Panc1 (cell line): ENCODE measurements around the gene CD274. TPM values are rescaled to one million over a fixed set of nuclear protein-coding genes. Genes with fewer than 3 reads are reported as not detected.
"Not testable (repeated sequence)": the region's sequence is repeated elsewhere in the genome, so short reads cannot be mapped to it uniquely, and the experiment has no call there.

Source experiments
- ATAC-seq: fragments of 200-7000 bp; cut with Tn5 transposase; 2 replicates; pipeline ENCODE4 v1.9.1; 2020; ENCODE audit warnings: mild to moderate bottlenecking, moderate library complexity
- BruUV-seq: library from RNA; stranded (reverse); fragments of 400-500 nt; replicated peaks from 2 replicates; lab custom pipeline; 2021; lab: Mats Ljungman, UMichigan
- CTCF ChIA-PET: fragments of 300-600 bp; sonication (Branson Sonifier 250); formaldehyde crosslinking; loops from one replicate; lab custom pipeline; 2022; ENCODE audit warnings: antibody characterized with exemption; lab: Charles Lee
- POLR2A ChIA-PET: fragments of 300-600 bp; sonication (Branson Sonifier 250); formaldehyde crosslinking; loops from one replicate; lab custom pipeline; 2022; ENCODE audit warnings: antibody characterized with exemption; lab: Charles Lee
- DNase-seq: peaks from one replicate; pipeline ENCODE4 v3.0.0-alpha.2; 2010; ENCODE audit warnings: low read depth, low spot score
- H3K27ac ChIP-seq: 2 replicates; pipeline ENCODE4 v1.5.1; 2011; ENCODE audit warnings: mild to moderate bottlenecking, low read length, inconsistent platforms
- H3K27me3 ChIP-seq: fragments of 200-500 bp; sonication (Bioruptor generic); 2 replicates; pipeline ENCODE4 v1.6.0; 2014; ENCODE audit warnings: low read length, inconsistent platforms; ENCODE audit not compliant: control insufficient read depth, insufficient read depth
- H3K36me3 ChIP-seq: fragments of 200-500 bp; sonication (Bioruptor generic); 2 replicates; pipeline ENCODE4 v1.5.1; 2014; ENCODE audit warnings: inconsistent platforms, mild to moderate bottlenecking, low read length, moderate library complexity; ENCODE audit not compliant: control insufficient read depth, insufficient read depth
- H3K4me1 ChIP-seq: 2 replicates; pipeline ENCODE4 v1.5.1; 2011; ENCODE audit warnings: inconsistent platforms, mild to moderate bottlenecking, low read length, moderate library complexity; ENCODE audit not compliant: control insufficient read depth, insufficient read depth
- H3K4me3 ChIP-seq, 2 experiments: 2 replicates each; pipeline ENCODE4 v1.5.1; 2011 to 2012; ENCODE audit warnings: low read depth in 2 of 2, low read length in 2 of 2, mild to moderate bottlenecking in 2 of 2, inconsistent platforms in 1 of 2, moderate library complexity in 1 of 2
- H3K9me3 ChIP-seq: fragments of 200-500 bp; sonication (Bioruptor generic); 2 replicates; pipeline ENCODE4 v1.5.1; 2014; ENCODE audit warnings: low read depth, mild to moderate bottlenecking, inconsistent platforms, low read length, moderate library complexity; ENCODE audit not compliant: control insufficient read depth, insufficient read depth
- CTCF ChIP-seq: fragments of 450-650 bp; IDR thresholded peaks from 2 replicates; pipeline ENCODE4 v1.5.1; 2017; ENCODE audit warnings: mild to moderate bottlenecking
- POLR2AphosphoS5 ChIP-seq: IDR thresholded peaks from 2 replicates; pipeline ENCODE4 v1.6.1; 2012; ENCODE audit warnings: mild to moderate bottlenecking, low read depth, low read length, moderate library complexity
- SIN3A ChIP-seq: IDR thresholded peaks from 2 replicates; pipeline ENCODE4 v1.6.1; 2012; ENCODE audit warnings: low read depth, mild to moderate bottlenecking, low read length, moderate library complexity, borderline replicate concordance; ENCODE audit not compliant: insufficient read depth
- TCF7L2 ChIP-seq: IDR thresholded peaks from 2 replicates; pipeline ENCODE4 v1.6.1; 2011; ENCODE audit warnings: mild to moderate bottlenecking, low read depth, low read length, inconsistent platforms
- in situ Hi-C: cut with HindIII; loops from 2 replicates; pipeline ENCODE4 v1.10.0; 2016; ENCODE audit warnings: low sequenced_read_pairs, low pct_unique_long_range_greater_than_20kb
- intact Hi-C: fragments of 100-400 bp; cut with micrococcal nuclease; formaldehyde crosslinking; loops from one replicate; pipeline ENCODE4 v1.10.0; 2022; ENCODE audit not compliant: unreplicated experiment
- total RNA-seq: library from RNA; stranded (reverse); gene quantifications from one replicate; pipeline ENCODE4 v1.2.1, GENCODE V29; 2021; ENCODE audit not compliant: unreplicated experiment
- TF ChIP-seq, protein P1 (sequence below), 2 experiments: IDR thresholded peaks; 2 replicates each; pipeline ENCODE4 v1.6.1; 2011 to 2012; ENCODE audit warnings: low read depth in 2 of 2, control low read depth in 1 of 2, low read length in 1 of 2, mild to moderate bottlenecking in 1 of 2, moderate library complexity in 1 of 2; ENCODE audit not compliant: insufficient read depth in 1 of 2

CD274 gene
- total RNA-seq, 1 experiment from 2014 or later, result 0.21 TPM

DNA sequence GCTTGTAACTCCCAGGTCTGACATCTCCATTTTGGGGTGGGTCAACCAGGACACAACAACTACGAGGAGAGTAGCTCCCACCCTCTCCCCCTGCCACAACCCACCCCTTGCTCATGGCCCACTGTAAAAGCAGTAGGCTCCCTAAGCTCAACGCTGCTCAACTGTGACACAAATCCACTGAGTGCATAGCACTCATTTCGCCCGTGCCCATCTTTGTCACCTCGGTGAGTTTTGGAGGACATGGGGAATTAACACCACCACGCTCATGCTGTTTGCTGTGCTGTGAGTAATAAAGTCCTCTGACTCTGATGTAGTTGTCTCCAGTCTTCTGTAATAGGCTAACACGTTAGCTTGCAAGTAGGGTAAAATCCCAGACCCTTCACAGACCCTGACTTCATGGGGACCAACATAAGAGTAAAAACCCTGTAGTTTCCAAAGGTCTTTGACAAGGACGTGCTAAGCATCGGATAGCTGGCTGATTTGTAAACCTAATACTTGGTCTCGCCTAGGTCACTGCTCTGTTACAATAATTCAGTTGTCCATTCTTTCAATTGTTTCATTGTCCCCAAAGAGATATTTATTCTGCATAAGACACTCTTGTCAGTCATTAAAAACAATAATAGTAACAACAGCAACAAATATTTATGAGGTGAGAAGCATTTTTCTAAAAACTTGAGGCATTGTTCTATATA, 20.3 kb upstream of the CD274 start:
- Histone ChIP-seq H3K36me3 (no peaks in the 10 kb centered on the region), H3K27ac (no peak overlapping the region), H3K4me1 (no peaks in the 10 kb centered on the region), H3K9me3 (no peaks in the 10 kb centered on the region), H3K27me3 (no peaks in the 10 kb centered on the region), H3K4me3 (no peak overlapping the region)
- intact Hi-C loops (loop anchor here (5.0 kb wide), 1 partner anchor 243 kb away; the partner anchor contains the start of gene INSL6), in situ Hi-C loops (no loop called here)
- TF ChIP-seq, protein P1, sequence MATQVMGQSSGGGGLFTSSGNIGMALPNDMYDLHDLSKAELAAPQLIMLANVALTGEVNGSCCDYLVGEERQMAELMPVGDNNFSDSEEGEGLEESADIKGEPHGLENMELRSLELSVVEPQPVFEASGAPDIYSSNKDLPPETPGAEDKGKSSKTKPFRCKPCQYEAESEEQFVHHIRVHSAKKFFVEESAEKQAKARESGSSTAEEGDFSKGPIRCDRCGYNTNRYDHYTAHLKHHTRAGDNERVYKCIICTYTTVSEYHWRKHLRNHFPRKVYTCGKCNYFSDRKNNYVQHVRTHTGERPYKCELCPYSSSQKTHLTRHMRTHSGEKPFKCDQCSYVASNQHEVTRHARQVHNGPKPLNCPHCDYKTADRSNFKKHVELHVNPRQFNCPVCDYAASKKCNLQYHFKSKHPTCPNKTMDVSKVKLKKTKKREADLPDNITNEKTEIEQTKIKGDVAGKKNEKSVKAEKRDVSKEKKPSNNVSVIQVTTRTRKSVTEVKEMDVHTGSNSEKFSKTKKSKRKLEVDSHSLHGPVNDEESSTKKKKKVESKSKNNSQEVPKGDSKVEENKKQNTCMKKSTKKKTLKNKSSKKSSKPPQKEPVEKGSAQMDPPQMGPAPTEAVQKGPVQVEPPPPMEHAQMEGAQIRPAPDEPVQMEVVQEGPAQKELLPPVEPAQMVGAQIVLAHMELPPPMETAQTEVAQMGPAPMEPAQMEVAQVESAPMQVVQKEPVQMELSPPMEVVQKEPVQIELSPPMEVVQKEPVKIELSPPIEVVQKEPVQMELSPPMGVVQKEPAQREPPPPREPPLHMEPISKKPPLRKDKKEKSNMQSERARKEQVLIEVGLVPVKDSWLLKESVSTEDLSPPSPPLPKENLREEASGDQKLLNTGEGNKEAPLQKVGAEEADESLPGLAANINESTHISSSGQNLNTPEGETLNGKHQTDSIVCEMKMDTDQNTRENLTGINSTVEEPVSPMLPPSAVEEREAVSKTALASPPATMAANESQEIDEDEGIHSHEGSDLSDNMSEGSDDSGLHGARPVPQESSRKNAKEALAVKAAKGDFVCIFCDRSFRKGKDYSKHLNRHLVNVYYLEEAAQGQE (IDR thresholded peaks at IDR 0.05; ENCODE audit: insufficient read depth in 1 of 2, low read depth in 2 of 2, low read length in 1 of 2), result no peak
- TF ChIP-seq TCF7L2 (no peak), CTCF (no peak), SIN3A (no peak), POLR2AphosphoS5 (no peak)
- POLR2A ChIA-PET, result no interaction called here
- BruUV-seq, result TSS peak; percentile 55
- no peak for DNase-seq
- no peak for ATAC-seq
- CTCF ChIA-PET, result no interaction called here

GRCh38 chr9:5430912-5431311, 19.4 kb upstream of the CD274 start:
- Histone ChIP-seq H3K27me3 (no peaks in the 10 kb centered on the region), H3K4me3 (no peak overlapping the region), H3K27ac (no peak overlapping the region), H3K9me3 (no peaks in the 10 kb centered on the region), H3K36me3 (no peaks in the 10 kb centered on the region), H3K4me1 (no peaks in the 10 kb centered on the region)
- TF ChIP-seq POLR2AphosphoS5, result no peak
- TF ChIP-seq SIN3A, result no peak
- no peak for TF ChIP-seq CTCF
- TF ChIP-seq, protein P1 (IDR thresholded peaks at IDR 0.05; ENCODE audit: insufficient read depth in 1 of 2, low read depth in 2 of 2, low read length in 1 of 2), result no peak
- no peak for TF ChIP-seq TCF7L2
- no peak for DNase-seq
- intact Hi-C loops, result no loop called here
- CTCF ChIA-PET, result no interaction called here
- ATAC-seq, result no peak
- no TSS peak for BruUV-seq
- POLR2A ChIA-PET, result no interaction called here
- in situ Hi-C loops, result no loop called here

- H3K27ac ChIP-seq, intact Hi-C loops, H3K4me3 ChIP-seq, H3K36me3 ChIP-seq, H3K27me3 ChIP-seq, H3K4me1 ChIP-seq, ATAC-seq, H3K9me3 ChIP-seq, POLR2A ChIA-PET, DNase-seq, CTCF ChIA-PET, in situ Hi-C loops, BruUV-seq: not testable (repeated sequence)
These were observed 17.5 kb upstream of the CD274 start for GRCh38 chr9:5432890-5433289.
